BE2C (cell line): ENCODE measurements around the gene GPRASP1.

Source experiments
- DNase-seq: peaks from one replicate; pipeline ENCODE4 v3.0.0-alpha.2; 2020
- H3K27me3 ChIP-seq: fragments of 250-450 bp; sonication (Bioruptor Pico); 2 replicates; pipeline ENCODE4 v1.5.1; 2020; ENCODE audit warnings: mild to moderate bottlenecking
- H3K36me3 ChIP-seq: fragments of 250-450 bp; sonication (Bioruptor Pico); 2 replicates; pipeline ENCODE4 v1.5.1; 2020; ENCODE audit warnings: mild to moderate bottlenecking
- H3K4me1 ChIP-seq: fragments of 250-450 bp; sonication (Bioruptor Pico); 2 replicates; pipeline ENCODE4 v1.5.1; 2020
- H3K4me3 ChIP-seq: 2 replicates; pipeline ENCODE4 v1.5.1; 2011; ENCODE audit warnings: low read depth, low read length
- H3K9me3 ChIP-seq: fragments of 250-450 bp; sonication (Bioruptor Pico); 2 replicates; pipeline ENCODE4 v1.5.1; 2020
- CTCF ChIP-seq: IDR thresholded peaks from 2 replicates; pipeline ENCODE4 v1.5.1; 2012; ENCODE audit warnings: mild to moderate bottlenecking, low read depth, low read length

GPRASP1 gene

GRCh38 chrX:102697494-102697893, 46.2 kb downstream of the GPRASP1 start:
- TF ChIP-seq CTCF, result no peak
- no peaks in the 10 kb centered on the region for H3K36me3 ChIP-seq
- no peak overlapping the region for H3K4me3 ChIP-seq
- no peaks in the 10 kb centered on the region for H3K9me3 ChIP-seq
- H3K4me1 ChIP-seq, result no peaks in the 10 kb centered on the region
- DNase-seq, result no peak
- no peaks in the 10 kb centered on the region for H3K27me3 ChIP-seq
